GM12872 (cell line): ENCODE data around the gene DAZL.

ENCODE experiments used
- TF ChIP-seq, protein P1 (sequence below): IDR thresholded peaks from 3 replicates; pipeline ENCODE4 v1.5.1; 2011; ENCODE audit warnings: low read depth, mild to moderate bottlenecking, low read length, moderate library complexity; ENCODE audit not compliant: insufficient read depth

Gene DAZL

GRCh38 chr3:16568532-16568931 is 36.7 kb downstream of the DAZL start:
- TF ChIP-seq, protein P1, sequence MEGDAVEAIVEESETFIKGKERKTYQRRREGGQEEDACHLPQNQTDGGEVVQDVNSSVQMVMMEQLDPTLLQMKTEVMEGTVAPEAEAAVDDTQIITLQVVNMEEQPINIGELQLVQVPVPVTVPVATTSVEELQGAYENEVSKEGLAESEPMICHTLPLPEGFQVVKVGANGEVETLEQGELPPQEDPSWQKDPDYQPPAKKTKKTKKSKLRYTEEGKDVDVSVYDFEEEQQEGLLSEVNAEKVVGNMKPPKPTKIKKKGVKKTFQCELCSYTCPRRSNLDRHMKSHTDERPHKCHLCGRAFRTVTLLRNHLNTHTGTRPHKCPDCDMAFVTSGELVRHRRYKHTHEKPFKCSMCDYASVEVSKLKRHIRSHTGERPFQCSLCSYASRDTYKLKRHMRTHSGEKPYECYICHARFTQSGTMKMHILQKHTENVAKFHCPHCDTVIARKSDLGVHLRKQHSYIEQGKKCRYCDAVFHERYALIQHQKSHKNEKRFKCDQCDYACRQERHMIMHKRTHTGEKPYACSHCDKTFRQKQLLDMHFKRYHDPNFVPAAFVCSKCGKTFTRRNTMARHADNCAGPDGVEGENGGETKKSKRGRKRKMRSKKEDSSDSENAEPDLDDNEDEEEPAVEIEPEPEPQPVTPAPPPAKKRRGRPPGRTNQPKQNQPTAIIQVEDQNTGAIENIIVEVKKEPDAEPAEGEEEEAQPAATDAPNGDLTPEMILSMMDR = no peak

- TF ChIP-seq, protein P1 = no peak
These were observed 37.1 kb downstream of the DAZL start for GRCh38 chr3:16568115-16568514.

DNA sequence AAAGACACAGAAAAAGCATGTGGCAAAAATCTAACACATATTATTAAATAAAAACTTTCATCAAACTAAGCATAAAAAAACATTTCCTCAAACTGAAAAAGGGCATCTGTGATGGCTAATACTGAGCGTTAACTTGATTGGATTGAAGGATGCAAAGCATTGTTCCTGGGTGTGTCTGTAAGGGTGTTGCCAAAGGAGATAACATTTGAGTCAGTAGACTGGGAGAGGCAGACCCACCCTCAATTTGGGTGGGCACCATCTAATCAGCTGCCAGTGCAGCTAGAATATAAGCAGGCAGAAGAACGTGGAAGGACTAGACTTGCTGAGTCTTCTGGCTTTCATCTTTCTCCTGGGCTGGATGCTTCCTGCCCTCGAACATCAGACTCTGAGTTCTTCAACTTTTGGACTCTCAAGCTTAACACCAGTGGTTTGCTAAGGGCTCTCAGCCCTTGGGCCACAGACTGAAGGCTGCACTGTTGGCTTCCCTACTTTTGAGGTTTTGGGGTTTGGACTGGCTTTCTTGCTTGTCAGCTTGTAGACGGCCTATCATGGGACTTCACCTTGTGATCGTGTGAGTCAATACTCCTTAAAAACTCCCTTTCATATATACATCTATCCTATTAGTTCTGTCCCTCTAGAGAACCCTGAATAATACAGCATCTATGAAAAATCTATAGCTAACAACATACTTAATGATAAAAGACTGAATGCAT is 45.4 kb downstream of the DAZL start:
- TF ChIP-seq, protein P1 = no peak

- TF ChIP-seq, protein P1 = no peak
These were observed 51.1 kb downstream of the DAZL start for GRCh38 chr3:16554126-16554525.

- TF ChIP-seq, protein P1 = no peak
These were observed 52.5 kb downstream of the DAZL start for GRCh38 chr3:16552757-16553156.

DNA sequence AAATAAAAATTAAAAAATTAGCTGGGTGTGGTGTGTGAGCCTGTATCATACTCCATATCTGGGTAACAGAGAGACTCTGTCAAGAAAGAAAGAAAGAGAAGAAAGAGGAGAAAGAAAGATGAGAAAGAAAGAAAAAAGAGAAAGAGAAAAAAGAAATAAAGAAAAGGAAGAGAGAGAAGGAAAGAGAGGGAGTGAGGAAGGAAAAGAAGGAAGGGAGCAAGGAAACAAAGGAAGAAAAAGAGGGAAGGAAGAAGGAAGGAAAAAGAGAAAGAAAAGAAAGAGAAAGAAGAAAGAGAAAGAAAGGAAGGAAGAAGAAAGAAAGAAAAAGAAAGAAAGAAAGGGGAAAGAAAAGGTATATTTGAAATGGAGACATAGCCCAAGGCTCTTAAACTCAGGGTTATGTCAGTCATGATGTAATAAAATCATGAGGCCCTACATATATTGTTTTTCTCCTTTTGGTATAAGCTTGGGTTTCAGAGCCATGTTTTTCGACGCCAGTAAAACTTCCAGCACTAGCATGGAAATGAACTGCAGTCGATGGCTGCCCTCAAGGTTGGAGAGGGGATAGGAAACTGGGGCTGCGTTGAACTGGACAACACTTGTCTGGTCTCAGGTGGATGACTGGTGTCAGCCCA is 53.8 kb downstream of the DAZL start:
- TF ChIP-seq, protein P1 = no peak

DNA sequence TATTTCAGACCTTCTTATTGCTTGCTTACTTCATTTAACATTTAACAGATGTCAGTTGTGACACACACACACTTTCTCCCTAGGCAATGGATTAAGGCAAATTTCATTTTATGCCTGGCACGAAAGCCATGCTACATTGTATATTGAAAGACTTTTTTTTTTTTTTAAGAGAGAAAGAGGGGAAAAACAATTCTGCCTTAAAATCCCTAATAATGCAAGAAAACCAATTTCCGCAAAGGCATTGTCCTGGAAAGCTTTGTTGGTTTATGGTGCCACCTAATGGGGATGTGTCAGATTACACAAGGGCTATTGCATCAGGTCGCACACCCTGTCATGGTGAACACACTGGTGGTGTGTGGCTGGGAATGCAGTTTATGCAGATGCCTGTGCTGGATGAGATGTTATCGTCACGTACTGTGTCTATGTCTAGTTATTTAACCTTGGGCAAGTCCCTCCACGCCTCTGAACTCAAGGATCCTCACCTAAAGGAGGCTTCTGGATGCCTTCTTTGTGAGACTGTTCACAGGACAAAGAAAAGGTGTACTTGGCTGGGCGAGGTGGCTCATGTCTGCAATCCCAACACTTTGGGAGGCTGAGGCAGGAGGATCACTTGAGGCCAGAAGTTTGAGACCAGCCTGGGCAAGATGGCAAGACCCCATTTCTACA is 54.4 kb downstream of the DAZL start:
- TF ChIP-seq, protein P1 = peak; percentile 88
